Mucosa of rectum (tissue), 2 donors: ENCODE results near the gene IL6R.

Experiments used
- H3K27ac ChIP-seq, 2 donors: one replicate each; pipeline ENCODE4 v1.7.0; 2013; ENCODE audit warnings: inconsistent platforms in 2 of 2, low read depth in 2 of 2, low read length in 2 of 2
- H3K27me3 ChIP-seq, 2 donors: one replicate each; pipeline ENCODE4 v1.7.0; 2013; ENCODE audit warnings: low read length in 2 of 2; ENCODE audit not compliant: control insufficient read depth in 2 of 2, insufficient read depth in 2 of 2
- H3K36me3 ChIP-seq, 2 donors: one replicate each; pipeline ENCODE4 v1.7.0; 2013; ENCODE audit warnings: low read length in 2 of 2; ENCODE audit not compliant: control insufficient read depth in 2 of 2, insufficient read depth in 2 of 2
- H3K4me1 ChIP-seq, 2 donors: one replicate each; pipeline ENCODE4 v1.7.0; 2013; ENCODE audit warnings: low read length in 2 of 2, mild to moderate bottlenecking in 1 of 2; ENCODE audit not compliant: control insufficient read depth in 2 of 2, insufficient read depth in 2 of 2
- H3K4me3 ChIP-seq, 2 donors: one replicate each; pipeline ENCODE4 v1.7.0; 2013; ENCODE audit warnings: low read length in 2 of 2
- H3K9ac ChIP-seq, 2 donors: one replicate each; pipeline ENCODE4 v1.7.0; 2013; ENCODE audit warnings: low read length in 2 of 2, low read depth in 1 of 2, mild to moderate bottlenecking in 1 of 2
- H3K9me3 ChIP-seq, 2 donors: one replicate each; pipeline ENCODE4 v1.7.0; 2013; ENCODE audit warnings: low read length in 2 of 2; ENCODE audit not compliant: control insufficient read depth in 2 of 2
- donor health status: healthy.
- donor health status: Normal muscosa, but diverticular disease.

Gene IL6R

DNA sequence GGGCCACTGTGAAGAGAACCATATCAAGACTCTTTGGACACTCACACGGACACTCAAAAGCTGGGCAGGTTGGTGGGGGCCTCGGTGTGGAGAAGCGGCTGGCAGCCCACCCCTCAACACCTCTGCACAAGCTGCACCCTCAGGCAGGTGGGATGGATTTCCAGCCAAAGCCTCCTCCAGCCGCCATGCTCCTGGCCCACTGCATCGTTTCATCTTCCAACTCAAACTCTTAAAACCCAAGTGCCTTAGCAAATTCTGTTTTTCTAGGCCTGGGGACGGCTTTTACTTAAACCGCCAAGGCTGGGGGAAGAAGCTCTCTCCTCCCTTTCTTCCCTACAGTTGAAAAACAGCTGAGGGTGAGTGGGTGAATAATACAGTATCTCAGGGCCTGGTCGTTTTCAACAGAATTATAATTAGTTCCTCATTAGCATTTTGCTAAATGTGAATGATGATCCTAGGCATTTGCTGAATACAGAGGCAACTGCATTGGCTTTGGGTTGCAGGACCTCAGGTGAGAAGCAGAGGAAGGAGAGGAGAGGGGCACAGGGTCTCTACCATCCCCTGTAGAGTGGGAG is 60.6 kb downstream of the IL6R start:
- H3K36me3 ChIP-seq: no peaks in the 10 kb centered on the region
- no peaks in the 10 kb centered on the region for H3K9me3 ChIP-seq
- H3K4me3 ChIP-seq: no peak overlapping the region
- no peaks in the 10 kb centered on the region for H3K27me3 ChIP-seq
- H3K4me1 ChIP-seq: peaks cover 22 to 25% of the 10 kb centered on the region in 2 donors
- no peak overlapping the region for H3K9ac ChIP-seq
- H3K27ac ChIP-seq: peak overlapping the region in 1 of 2 donors; percentile 74

DNA sequence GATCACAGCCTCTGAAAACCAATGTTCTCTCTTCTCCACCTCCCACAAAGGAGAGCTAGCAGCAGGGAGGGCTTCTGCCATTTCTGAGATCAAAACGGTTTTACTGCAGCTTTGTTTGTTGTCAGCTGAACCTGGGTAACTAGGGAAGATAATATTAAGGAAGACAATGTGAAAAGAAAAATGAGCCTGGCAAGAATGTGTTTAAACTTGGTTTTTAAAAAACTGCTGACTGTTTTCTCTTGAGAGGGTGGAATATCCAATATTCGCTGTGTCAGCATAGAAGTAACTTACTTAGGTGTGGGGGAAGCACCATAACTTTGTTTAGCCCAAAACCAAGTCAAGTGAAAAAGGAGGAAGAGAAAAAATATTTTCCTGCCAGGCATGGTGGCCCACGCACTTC is 61.1 kb downstream of the IL6R start:
- Histone ChIP-seq H3K9ac (no peak overlapping the region), H3K4me1 (peaks cover 25 to 27% of the 10 kb centered on the region in 2 donors), H3K4me3 (no peak overlapping the region), H3K36me3 (no peaks in the 10 kb centered on the region), H3K27ac (no peak overlapping the region), H3K9me3 (no peaks in the 10 kb centered on the region), H3K27me3 (no peaks in the 10 kb centered on the region)

DNA sequence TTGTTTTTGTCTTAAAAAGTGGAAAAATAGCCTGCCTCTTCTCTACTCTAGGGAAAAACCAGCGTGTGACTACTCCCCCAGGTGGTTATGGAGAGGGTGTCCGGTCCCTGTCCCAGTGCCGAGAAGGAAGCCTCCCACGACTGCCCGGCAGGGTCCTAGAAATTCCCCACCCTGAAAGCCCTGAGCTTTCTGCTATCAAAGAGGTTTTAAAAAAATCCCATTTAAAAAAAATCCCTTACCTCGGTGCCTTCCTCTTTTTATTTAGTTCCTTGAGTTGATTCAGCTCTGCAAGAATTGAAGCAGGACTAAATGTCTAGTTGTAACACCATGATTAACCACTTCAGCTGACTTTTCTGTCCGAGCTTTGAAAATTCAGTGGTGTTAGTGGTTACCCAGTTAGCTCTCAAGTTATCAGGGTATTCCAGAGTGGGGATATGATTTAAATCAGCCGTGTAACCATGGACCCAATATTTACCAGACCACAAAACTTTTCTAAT is 61.8 kb downstream of the IL6R start:
- Histone ChIP-seq H3K36me3 (no peaks in the 10 kb centered on the region), H3K4me3 (no peak overlapping the region), H3K9ac (no peak overlapping the region), H3K27ac (no peak overlapping the region), H3K9me3 (no peaks in the 10 kb centered on the region), H3K4me1 (peaks cover 24 to 25% of the 10 kb centered on the region in 2 donors), H3K27me3 (no peaks in the 10 kb centered on the region)

DNA sequence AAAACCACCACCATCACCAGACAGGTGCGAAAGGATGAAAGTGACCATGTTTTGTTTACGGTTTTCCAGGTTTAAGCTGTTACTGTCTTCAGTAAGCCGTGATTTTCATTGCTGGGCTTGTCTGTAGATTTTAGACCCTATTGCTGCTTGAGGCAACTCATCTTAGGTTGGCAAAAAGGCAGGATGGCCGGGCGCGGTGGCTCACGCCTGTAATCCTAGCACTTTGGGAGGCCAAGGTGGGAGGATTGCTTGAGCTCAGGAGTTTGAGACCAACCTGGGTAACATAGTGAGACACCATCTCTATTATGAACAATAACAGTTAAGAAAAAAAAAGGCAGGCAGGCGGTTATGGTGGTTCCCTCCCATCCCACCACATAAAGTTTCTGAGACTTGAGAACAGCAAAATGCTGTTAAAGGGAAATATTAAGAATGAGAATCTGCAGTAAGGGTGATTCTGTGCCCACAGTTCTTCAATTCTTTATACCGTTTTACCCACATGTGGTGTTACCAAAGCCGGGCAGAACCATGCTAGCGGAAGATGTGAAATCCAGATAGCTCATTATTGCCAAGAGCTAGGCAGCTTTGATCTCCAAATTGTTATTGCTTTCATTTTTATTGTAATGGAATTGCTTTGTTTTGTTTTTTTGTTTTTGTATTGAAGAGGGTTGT is 62.4 kb downstream of the IL6R start:
- Histone ChIP-seq H3K4me3 (no peak overlapping the region), H3K9me3 (no peaks in the 10 kb centered on the region), H3K36me3 (no peaks in the 10 kb centered on the region), H3K27ac (no peak overlapping the region), H3K27me3 (no peaks in the 10 kb centered on the region), H3K4me1 (peaks cover 24 to 25% of the 10 kb centered on the region in 2 donors), H3K9ac (no peak overlapping the region)

DNA sequence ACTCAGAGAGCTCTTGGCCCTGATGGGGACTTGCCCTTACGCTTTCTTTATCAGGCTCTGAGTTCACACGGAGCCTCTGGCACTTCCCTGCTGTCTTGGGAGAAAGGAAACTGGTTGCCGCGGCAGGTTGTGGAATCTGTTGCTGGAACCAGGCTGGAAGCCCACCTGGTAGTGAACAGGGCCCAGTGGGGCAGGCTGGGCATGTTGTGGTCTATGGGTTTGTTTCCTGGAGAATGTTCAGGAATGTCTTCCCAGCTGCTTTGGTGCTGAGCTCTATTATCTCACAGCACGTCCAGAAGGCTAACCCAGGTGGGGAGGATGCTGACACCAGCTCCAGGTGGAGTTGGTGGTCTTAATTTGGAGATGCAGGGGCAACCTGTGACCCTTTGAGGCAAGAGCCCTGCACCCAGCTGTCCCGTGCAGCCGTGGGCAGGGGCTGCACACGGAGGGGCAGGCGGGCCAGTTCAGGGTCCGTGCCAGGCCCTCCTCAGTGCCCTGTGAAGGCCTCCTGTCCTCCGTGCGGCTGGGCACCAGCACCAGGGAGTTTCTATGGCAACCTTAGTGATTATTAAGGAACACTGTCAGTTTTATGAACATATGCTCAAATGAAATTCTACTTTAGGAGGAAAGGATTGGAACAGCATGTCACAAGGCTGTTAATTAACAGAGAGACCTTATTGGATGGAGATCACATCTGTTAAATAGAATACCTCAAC is 63.5 kb downstream of the IL6R start:
- Histone ChIP-seq H3K4me1 (peaks cover 20 to 22% of the 10 kb centered on the region in 2 donors), H3K27ac (no peak overlapping the region), H3K9ac (no peak overlapping the region), H3K36me3 (no peaks in the 10 kb centered on the region), H3K27me3 (no peaks in the 10 kb centered on the region), H3K9me3 (no peaks in the 10 kb centered on the region), H3K4me3 (no peak overlapping the region)

DNA sequence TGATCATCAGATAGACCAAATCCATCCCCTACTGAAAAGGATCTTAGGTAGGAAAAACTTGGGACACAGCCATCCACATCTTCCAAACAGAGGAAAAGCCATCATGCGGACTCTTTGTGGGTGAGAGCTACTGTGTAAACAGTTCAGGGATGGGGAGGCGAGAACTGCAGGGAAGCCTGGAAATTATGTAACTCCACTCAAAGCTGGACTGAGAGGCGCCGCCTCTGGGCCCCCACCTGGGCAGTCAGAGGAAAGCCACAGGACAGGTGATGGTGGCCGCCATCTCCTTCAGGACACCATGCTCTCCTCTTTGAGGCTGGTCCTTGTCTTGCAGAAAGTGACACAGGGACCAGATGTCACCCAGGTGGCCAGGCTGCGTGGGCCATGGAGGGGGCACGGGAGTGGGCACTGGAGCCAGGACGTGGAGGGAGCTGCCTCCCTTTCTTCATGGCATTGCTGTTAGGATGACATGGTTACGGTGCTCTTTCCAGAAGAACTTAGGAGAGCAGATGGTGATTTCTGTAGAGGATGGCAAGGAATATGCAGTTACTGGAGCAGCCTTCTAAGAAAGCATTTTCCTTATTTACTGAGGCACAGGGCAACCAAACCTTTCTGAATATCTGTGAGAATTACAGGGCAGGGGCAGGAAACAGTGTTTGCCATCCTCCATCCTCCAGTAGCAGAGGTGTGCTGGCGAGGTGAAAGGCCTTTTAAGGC is 64.9 kb downstream of the IL6R start:
- no peaks in the 10 kb centered on the region for H3K9me3 ChIP-seq
- peak overlapping the region in 1 of 2 donors; percentile 5 for H3K27ac ChIP-seq
- no peak overlapping the region for H3K9ac ChIP-seq

DNA sequence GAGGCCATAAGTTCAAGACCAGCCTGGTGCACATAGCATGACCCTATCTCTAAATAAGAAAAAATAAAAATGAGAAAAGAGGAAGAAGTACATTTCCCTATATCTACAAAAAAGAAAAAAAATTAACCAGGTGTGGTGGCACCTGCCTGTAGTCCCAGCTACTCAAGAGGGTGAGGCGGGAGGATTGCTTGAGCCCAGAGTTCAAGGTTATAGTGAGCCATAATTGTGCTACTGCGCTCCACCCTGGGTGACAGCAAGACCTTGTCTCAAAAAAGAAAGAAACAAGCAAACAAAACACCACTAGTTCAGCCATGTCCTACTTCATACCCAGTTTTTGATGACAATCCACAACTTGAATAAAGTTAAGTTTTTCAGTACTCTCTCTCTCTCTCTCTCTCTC is 66.2 kb downstream of the IL6R start:
- Histone ChIP-seq H3K27me3 (no peaks in the 10 kb centered on the region), H3K9ac (no peak overlapping the region), H3K4me3 (no peak overlapping the region), H3K4me1 (peaks cover 16 to 31% of the 10 kb centered on the region in 2 donors), H3K9me3 (no peaks in the 10 kb centered on the region), H3K36me3 (no peaks in the 10 kb centered on the region), H3K27ac (peak overlapping the region; percentile 64 to 79)

More for the DNA sequence above, 64.9 kb downstream of the IL6R start:
- Histone ChIP-seq H3K27me3 (no peaks in the 10 kb centered on the region), H3K36me3 (no peaks in the 10 kb centered on the region), H3K4me3 (no peak overlapping the region), H3K4me1 (peaks cover 21 to 25% of the 10 kb centered on the region in 2 donors)

DNA sequence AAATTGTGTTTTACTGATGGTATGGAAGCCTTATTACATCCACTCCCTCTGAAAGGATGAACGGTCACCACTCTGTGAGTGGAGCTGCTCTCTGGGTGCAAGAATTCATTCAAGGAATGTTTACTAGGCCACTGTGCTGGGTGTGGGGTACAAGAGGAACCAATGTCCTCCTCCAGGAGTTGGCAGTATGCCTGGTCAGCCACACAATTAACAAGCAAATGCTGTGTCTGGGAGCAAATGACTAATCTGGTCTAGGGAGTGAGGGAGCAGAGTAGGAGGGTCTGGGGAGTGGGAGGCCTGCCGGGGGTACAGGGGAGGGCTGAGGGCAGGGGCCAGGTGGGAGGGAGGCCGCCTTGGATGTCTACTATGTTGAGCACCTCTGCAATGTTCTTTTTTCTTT is 69.7 kb downstream of the IL6R start:
- H3K27ac ChIP-seq: peak overlapping the region; percentile 73 to 91
- peak overlapping the region in 1 of 2 donors; percentile 24 for H3K9ac ChIP-seq
- no peaks in the 10 kb centered on the region for H3K36me3 ChIP-seq
- H3K27me3 ChIP-seq: no peaks in the 10 kb centered on the region
- H3K4me1 ChIP-seq: peaks cover 32 to 45% of the 10 kb centered on the region in 2 donors
- no peak overlapping the region for H3K4me3 ChIP-seq
- H3K9me3 ChIP-seq: no peaks in the 10 kb centered on the region

DNA sequence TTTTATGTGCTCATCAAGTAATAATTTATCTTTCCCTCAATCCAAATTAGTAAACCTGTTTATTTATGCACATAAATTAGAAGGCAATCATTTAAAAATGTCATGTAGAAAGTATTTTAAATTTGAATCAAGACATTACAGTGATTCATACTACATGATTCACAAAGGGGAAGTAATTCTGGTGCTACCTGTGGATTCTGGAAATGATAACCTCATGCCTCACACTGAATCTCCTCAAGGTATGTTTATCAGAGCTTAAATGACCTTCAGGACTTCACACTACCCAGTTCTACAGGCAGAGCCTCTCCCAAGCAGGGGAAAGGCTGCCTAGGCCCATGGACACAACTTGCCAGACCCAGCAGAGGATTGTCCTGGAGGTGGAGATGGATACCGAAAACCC is 71.6 kb downstream of the IL6R start:
- Histone ChIP-seq H3K36me3 (no peaks in the 10 kb centered on the region), H3K4me1 (peaks cover 26 to 42% of the 10 kb centered on the region in 2 donors), H3K27me3 (no peaks in the 10 kb centered on the region), H3K27ac (peak overlapping the region; percentile 89 to 91), H3K9ac (peak overlapping the region in 1 of 2 donors; percentile 50), H3K9me3 (no peaks in the 10 kb centered on the region), H3K4me3 (no peak overlapping the region)
